ACHN (cell line): ENCODE measurements around the gene TPRX2.
"Not testable (repeated sequence)": the region's sequence is repeated elsewhere in the genome, so short reads cannot be mapped to it uniquely, and the experiment has no call there.

Experiments used
- DNase-seq: peaks from one replicate; pipeline ENCODE4 v3.0.0-alpha.2; 2015
- in situ Hi-C: cut with HindIII; loops from 2 replicates; pipeline ENCODE4 v1.10.0; 2017; ENCODE audit warnings: low sequenced_read_pairs, low pct_ligation_motif_present, low pct_unique_long_range_greater_than_20kb

The TPRX2 gene

GRCh38 chr19:47858231-47858630, 804 bp upstream of the TPRX2 start:
- in situ Hi-C loops: not testable (repeated sequence)
- peak; percentile 4 for DNase-seq

- DNase-seq, in situ Hi-C loops: not testable (repeated sequence)
Measured at GRCh38 chr19:47859838-47860237, 803 bp downstream of the TPRX2 start.

GRCh38 chr19:47860602-47861297, 1.7 kb downstream of the TPRX2 start:
- DNase-seq: no peak
- in situ Hi-C loops: no loop called here

- DNase-seq: no peak
- in situ Hi-C loops: no loop called here
Measured at GRCh38 chr19:47861630-47862029, 2.6 kb downstream of the TPRX2 start.

GRCh38 chr19:47863514-47863936, 4.5 kb downstream of the TPRX2 start:
- peak; percentile 63 for DNase-seq
- in situ Hi-C loops: no loop called here

- in situ Hi-C loops: no loop called here
- DNase-seq: no peak
Measured at GRCh38 chr19:47865166-47865565, 6.1 kb downstream of the TPRX2 start.

GRCh38 chr19:47878906-47879305, 19.9 kb downstream of the TPRX2 start:
- in situ Hi-C loops: no loop called here
- DNase-seq: no peak

GRCh38 chr19:47879385-47879784, 20.4 kb downstream of the TPRX2 start:
- in situ Hi-C loops, DNase-seq: not testable (repeated sequence)

- in situ Hi-C loops: no loop called here
- DNase-seq: no peak
Measured at GRCh38 chr19:47881757-47882156, 22.7 kb downstream of the TPRX2 start.

GRCh38 chr19:47882890-47883289, 23.9 kb downstream of the TPRX2 start:
- DNase-seq: no peak

GRCh38 chr19:47885067-47885463, 26.0 kb downstream of the TPRX2 start:
- no peak for DNase-seq
- in situ Hi-C loops: no loop called here

More at GRCh38 chr19:47882890-47883289, 23.9 kb downstream of the TPRX2 start:
- in situ Hi-C loops: no loop called here

- DNase-seq: no peak
- in situ Hi-C loops: no loop called here
Measured at GRCh38 chr19:47886010-47886559, 27.1 kb downstream of the TPRX2 start, which contains the start of gene SULT2A1. Gene SULT2A1 (minus strand): TSS chr19:47886315. CDS start chr19:47886257, 58 bp downstream.

- in situ Hi-C loops: no loop called here
- no peak for DNase-seq
Measured at GRCh38 chr19:47890865-47891621, 32.0 kb downstream of the TPRX2 start.

GRCh38 chr19:47891622-47891922, 32.5 kb downstream of the TPRX2 start:
- in situ Hi-C loops: no loop called here
- no peak for DNase-seq

- in situ Hi-C loops: no loop called here
Measured at GRCh38 chr19:47891923-47892666, 33.1 kb downstream of the TPRX2 start.

GRCh38 chr19:47895165-47895782, 36.2 kb downstream of the TPRX2 start:
- in situ Hi-C loops: no loop called here
- no peak for DNase-seq

More at GRCh38 chr19:47891923-47892666, 33.1 kb downstream of the TPRX2 start:
- DNase-seq: no peak

GRCh38 chr19:47896019-47896418, 37.0 kb downstream of the TPRX2 start:
- in situ Hi-C loops: no loop called here
- DNase-seq: no peak

- in situ Hi-C loops: no loop called here
- DNase-seq: no peak
Measured at GRCh38 chr19:47896773-47897172, 37.7 kb downstream of the TPRX2 start.

- DNase-seq: no peak
- in situ Hi-C loops: no loop called here
Measured at GRCh38 chr19:47897861-47898260, 38.8 kb downstream of the TPRX2 start.
